Duodenal mucosa (tissue), 2 donors: ENCODE results near the gene MDGA2.

Experiments
- H3K27ac ChIP-seq: one replicate; pipeline ENCODE4 v1.7.0; 2013; ENCODE audit warnings: low read depth, low read length
- H3K27me3 ChIP-seq, 2 donors: one replicate each; pipeline ENCODE4 v1.7.0; 2013; ENCODE audit warnings: low read length in 2 of 2, control low read depth in 1 of 2; ENCODE audit not compliant: insufficient read depth in 2 of 2, control insufficient read depth in 1 of 2
- H3K36me3 ChIP-seq, 2 donors: one replicate each; pipeline ENCODE4 v1.7.0; 2013; ENCODE audit warnings: low read length in 2 of 2, control low read depth in 1 of 2; ENCODE audit not compliant: insufficient read depth in 2 of 2, control insufficient read depth in 1 of 2
- H3K4me1 ChIP-seq, 2 donors: one replicate each; pipeline ENCODE4 v1.7.0; 2013; ENCODE audit warnings: low read length in 2 of 2, control low read depth in 1 of 2; ENCODE audit not compliant: insufficient read depth in 2 of 2, control insufficient read depth in 1 of 2
- H3K4me3 ChIP-seq, 2 donors: one replicate each; pipeline ENCODE4 v1.7.0; 2013; ENCODE audit warnings: low read length in 2 of 2, low read depth in 1 of 2
- H3K9ac ChIP-seq, 2 donors: one replicate each; pipeline ENCODE4 v1.7.0; 2013; ENCODE audit warnings: low read length in 2 of 2, low read depth in 1 of 2
- H3K9me3 ChIP-seq, 2 donors: one replicate each; pipeline ENCODE4 v1.7.0; 2013; ENCODE audit warnings: low read length in 2 of 2, control low read depth in 1 of 2; ENCODE audit not compliant: control insufficient read depth in 1 of 2

MDGA2 gene

DNA sequence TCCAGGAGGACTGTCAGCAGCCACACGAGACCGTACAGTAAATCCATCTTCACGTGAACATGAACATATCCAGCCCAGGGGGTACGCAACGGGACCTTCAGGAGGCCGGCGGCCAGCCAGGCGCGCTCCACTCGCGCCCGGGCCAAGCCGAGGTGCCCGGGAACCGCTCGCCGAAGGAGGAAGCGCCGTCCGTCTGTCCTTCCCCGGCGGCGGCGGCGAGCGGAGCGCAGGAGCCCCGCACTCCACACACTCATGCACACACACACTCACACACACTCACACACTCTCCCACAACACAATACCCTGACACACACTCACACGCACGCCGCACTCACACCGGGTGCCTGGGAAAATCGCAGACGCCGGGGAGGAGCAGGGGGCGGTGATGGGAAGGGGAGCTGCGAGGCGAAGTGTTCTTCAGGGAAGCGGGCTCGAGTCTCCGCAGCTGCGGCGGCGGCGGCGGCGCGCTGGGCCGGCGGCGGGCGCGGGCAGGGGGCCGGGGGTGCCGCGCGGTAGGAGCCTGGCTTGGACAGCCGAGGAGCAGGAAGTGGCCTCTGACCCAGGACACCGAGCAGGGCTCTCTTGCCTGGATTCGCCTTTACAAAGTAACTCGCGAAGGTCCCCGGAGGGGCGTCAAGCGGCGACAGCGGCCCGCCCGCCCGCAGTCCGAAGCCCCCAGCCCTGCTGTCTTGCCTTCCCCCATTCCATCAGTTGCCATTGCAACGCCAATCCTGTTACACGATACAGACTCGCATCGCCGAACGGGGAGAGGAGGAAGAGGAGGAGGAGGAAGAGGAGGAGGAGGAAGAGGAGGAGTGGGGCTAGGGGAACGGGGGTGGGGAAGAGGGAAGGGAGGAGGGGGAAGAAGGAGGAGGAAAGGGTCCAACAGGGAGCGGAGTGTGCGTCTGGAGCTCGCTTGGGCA is 601 bp downstream of the MDGA2 start:
- Histone ChIP-seq H3K27me3 (peaks cover 10 to 50% of the 10 kb centered on the region in 2 donors), H3K9me3 (no peaks in the 10 kb centered on the region), H3K4me1 (no peaks in the 10 kb centered on the region), H3K9ac (no peak overlapping the region), H3K27ac (no peak overlapping the region), H3K4me3 (no peak overlapping the region), H3K36me3 (no peaks in the 10 kb centered on the region)

DNA sequence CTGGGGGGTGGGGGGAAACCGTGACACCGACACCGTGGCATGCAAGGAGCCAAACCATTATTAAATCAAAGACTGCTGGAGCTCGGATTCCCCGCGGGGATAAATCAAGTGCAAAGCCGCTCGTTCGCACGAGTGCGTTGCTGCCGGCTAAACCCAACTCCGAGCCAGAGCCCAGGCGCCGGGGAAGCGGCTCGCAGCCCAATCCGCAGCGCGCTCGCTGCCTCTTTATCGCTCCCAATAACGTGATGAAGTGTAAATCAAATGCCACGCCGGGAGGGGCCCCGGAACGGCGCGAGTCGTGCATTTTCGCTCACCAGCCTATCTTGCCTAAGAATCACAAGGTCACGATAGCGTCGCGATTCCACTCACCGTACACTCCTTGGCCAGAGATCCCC is 1.3 kb downstream of the MDGA2 start:
- no peaks in the 10 kb centered on the region for H3K9me3 ChIP-seq
- H3K4me1 ChIP-seq, result no peaks in the 10 kb centered on the region
- no peak overlapping the region for H3K9ac ChIP-seq
- no peaks in the 10 kb centered on the region for H3K36me3 ChIP-seq
- no peak overlapping the region for H3K27ac ChIP-seq
- H3K4me3 ChIP-seq, result no peak overlapping the region
- H3K27me3 ChIP-seq, result peaks cover 10 to 50% of the 10 kb centered on the region in 2 donors

DNA sequence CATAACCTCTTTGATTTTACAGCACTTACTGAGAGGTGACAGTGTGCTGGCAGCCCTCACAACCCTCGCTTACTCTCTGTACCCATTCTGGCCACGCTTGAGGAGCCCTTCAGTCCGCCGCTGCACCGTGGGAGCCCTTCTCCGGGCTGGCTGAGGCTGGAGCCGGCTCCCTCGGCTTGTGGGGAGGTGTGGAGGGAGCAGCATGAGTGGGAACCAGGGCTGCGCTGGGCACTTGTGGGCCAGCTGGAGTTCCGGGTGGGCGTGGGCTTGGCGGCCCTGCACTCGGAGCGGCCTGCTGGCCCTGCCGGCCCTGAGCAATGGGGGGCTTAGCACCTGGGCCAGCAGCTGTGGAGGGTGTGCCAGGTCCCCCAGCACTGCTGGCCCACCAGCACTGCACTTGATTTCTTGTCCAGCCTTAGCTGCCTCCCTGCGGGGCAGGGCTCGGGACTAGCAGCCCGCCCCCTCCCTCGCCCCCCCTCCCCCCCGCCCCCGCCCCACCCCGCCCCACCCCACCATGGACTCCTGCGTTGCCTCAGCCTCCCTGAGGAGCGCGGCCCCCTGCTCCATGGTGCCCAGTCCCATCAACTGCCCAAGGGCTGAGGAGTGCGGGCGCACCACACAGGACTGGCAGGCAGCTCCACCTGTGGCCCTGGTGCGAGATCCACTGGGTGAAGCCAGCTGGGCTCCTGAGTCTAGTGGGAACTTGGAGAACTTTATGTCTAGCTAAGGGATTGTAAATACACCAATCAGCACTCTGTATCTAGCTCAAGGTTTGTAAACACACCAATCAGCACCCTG is 9.9 kb downstream of the MDGA2 start:
- Histone ChIP-seq H3K36me3 (no peaks in the 10 kb centered on the region), H3K9ac (no peak overlapping the region), H3K9me3 (no peaks in the 10 kb centered on the region), H3K4me1 (no peaks in the 10 kb centered on the region), H3K4me3 (no peak overlapping the region), H3K27ac (no peak overlapping the region), H3K27me3 (no peaks in the 10 kb centered on the region)

DNA sequence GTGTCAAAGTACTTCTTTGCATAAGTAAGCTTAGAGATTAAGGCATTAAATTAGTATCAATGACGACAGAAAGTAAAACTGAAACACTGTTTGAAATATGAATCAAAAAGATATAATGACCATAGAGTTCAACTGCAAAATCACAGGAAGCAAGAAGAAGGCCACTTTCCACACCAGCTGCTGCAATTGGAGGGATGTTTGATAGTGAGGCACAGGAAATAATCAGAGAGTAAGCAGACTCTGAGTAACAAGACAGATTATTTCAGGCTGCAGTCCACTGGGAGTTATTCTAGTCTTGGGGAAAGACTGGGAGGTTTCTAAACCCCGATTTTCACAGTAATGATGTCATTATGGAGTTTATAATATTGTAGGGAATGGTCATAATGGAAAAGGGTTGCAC is 12.9 kb downstream of the MDGA2 start:
- Histone ChIP-seq H3K9ac (no peak overlapping the region), H3K4me1 (no peaks in the 10 kb centered on the region), H3K27me3 (no peaks in the 10 kb centered on the region), H3K4me3 (no peak overlapping the region), H3K36me3 (no peaks in the 10 kb centered on the region), H3K9me3 (no peaks in the 10 kb centered on the region), H3K27ac (no peak overlapping the region)

DNA sequence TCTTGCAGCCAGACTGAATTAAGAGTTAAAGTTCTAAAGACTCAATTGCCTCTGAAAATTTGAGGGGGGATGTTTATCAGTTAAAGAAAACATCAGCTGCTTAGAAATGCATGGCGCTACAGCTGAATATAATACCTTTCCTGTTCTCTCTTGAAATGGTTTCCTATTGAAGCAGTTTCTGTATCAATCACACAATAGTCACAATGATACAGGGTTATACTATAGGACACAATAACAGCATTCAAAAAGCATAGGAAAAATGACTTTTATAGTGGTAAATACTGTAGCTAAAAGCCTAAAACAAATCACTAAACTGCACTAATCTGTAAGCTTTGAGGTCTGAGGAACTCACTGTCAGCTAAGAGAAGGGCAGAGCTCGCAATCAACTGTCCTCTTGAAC is 15.2 kb downstream of the MDGA2 start:
- H3K4me3 ChIP-seq, result no peak overlapping the region
- H3K4me1 ChIP-seq, result no peaks in the 10 kb centered on the region
- H3K9me3 ChIP-seq, result no peaks in the 10 kb centered on the region
- no peaks in the 10 kb centered on the region for H3K36me3 ChIP-seq
- H3K9ac ChIP-seq, result no peak overlapping the region
- H3K27ac ChIP-seq, result no peak overlapping the region
- H3K27me3 ChIP-seq, result no peaks in the 10 kb centered on the region

DNA sequence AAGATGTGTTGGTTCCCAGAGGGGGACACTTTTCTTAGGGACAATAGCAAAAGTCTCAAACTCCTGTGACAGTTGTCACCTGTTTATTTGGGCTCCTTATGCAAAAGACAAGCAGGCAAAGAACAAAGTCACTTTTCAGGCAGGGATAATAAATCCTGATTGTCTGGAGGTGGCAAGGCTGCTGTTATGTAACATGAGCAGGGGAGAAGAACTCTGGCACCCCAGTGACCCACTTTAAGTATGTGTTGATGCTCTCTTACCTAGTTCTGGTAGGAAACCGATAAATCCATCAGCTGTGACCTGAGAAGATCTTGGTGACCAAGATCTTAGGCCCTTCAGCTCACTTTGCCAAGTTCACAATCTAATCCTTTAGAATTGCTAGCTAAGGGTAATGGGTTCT is 17.4 kb downstream of the MDGA2 start:
- Histone ChIP-seq H3K27me3 (no peaks in the 10 kb centered on the region), H3K9me3 (no peaks in the 10 kb centered on the region), H3K4me1 (no peaks in the 10 kb centered on the region), H3K36me3 (no peaks in the 10 kb centered on the region), H3K9ac (no peak overlapping the region), H3K27ac (no peak overlapping the region), H3K4me3 (no peak overlapping the region)

DNA sequence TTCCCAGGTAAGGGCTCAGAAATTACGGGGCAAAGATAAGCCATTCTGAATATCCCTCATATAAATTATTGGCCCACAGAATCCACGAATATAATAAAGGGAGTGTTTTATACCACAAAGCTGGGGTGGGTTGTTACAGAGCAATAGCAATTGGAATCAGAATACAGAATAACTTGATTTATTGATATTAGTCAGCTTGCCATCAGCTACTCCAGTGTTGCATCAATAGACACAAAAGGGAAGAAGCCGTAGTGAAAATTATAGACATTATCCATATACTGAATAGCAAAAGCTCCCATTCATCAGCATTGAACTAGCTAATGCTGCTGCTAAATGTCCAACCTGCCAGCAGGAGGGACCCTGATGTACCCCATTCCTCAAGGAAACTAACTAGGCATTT is 18.3 kb downstream of the MDGA2 start:
- H3K9ac ChIP-seq, result no peak overlapping the region

DNA sequence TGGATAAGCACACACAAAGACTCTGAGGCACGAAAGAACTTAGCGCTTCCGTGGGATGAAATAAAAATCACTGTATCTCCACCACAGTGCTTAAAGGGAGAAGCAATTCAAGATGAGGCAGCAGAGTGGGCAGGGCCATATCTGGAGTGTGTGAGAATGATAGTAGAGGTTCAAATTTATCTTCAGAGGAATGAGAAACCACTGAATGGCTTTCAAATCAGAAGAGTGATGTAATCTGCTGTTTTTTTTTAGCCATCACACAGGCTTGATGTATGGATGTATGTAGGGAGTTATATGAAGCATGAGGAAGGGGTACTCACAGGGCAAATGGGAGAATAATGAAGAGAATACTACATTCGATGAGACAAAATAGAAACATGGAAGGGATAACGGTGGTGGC is 24.1 kb downstream of the MDGA2 start:
- H3K9me3 ChIP-seq, result no peaks in the 10 kb centered on the region
- H3K27me3 ChIP-seq, result no peaks in the 10 kb centered on the region
- no peak overlapping the region for H3K27ac ChIP-seq
- no peak overlapping the region for H3K9ac ChIP-seq
- H3K4me1 ChIP-seq, result no peaks in the 10 kb centered on the region
- no peak overlapping the region for H3K4me3 ChIP-seq
- H3K36me3 ChIP-seq, result no peaks in the 10 kb centered on the region

More for the DNA sequence above, 18.3 kb downstream of the MDGA2 start:
- H3K4me1 ChIP-seq, result no peaks in the 10 kb centered on the region
- H3K9me3 ChIP-seq, result no peaks in the 10 kb centered on the region
- no peaks in the 10 kb centered on the region for H3K27me3 ChIP-seq
- no peaks in the 10 kb centered on the region for H3K36me3 ChIP-seq
- H3K4me3 ChIP-seq, result no peak overlapping the region
- H3K27ac ChIP-seq, result no peak overlapping the region

DNA sequence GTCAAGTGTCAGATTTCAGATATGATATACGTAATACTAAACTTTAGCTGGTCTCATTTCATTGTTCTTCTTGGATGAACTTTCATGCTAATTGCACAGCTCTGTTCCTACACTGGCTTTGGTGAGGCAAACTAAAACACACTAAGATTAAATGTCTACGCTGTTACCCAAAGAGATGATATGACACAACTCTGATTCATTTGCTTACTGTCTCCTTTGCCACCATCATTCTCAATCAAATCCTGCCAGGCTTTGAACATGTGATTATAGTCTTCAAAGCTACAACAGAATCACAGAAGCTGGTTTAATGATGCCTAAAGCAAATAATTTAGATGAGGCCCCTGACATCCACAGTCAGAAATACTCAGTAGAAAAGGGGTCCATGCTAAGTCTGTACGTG is 37.7 kb downstream of the MDGA2 start:
- Histone ChIP-seq H3K4me3 (no peak overlapping the region), H3K9me3 (no peaks in the 10 kb centered on the region)

More for the DNA sequence above, 37.7 kb downstream of the MDGA2 start:
- H3K9ac ChIP-seq, result no peak overlapping the region
- no peaks in the 10 kb centered on the region for H3K27me3 ChIP-seq
- no peaks in the 10 kb centered on the region for H3K4me1 ChIP-seq
- H3K27ac ChIP-seq, result no peak overlapping the region
- no peaks in the 10 kb centered on the region for H3K36me3 ChIP-seq
